Ishikawa (cell line): Measurements from ENCODE around the gene FOSL1.

ENCODE experiments used
- CEBPB ChIP-seq: IDR thresholded peaks from 2 replicates; pipeline ENCODE4 v1.6.1; 2012
- CREB1 ChIP-seq: IDR thresholded peaks from 2 replicates; pipeline ENCODE4 v1.6.1; 2012; ENCODE audit warnings: low read depth
- EGR1 ChIP-seq: IDR thresholded peaks from 2 replicates; pipeline ENCODE4 v1.6.1; 2012
- EP300 ChIP-seq: IDR thresholded peaks from 2 replicates; pipeline ENCODE4 v1.6.1; 2012; ENCODE audit warnings: borderline replicate concordance
- FOXM1 ChIP-seq: IDR thresholded peaks from 2 replicates; pipeline ENCODE4 v1.6.1; 2012; ENCODE audit warnings: low read depth, borderline replicate concordance
- NFIC ChIP-seq: IDR thresholded peaks from 2 replicates; pipeline ENCODE4 v1.6.1; 2012
- RAD21 ChIP-seq: IDR thresholded peaks from 2 replicates; pipeline ENCODE4 v1.6.1; 2012; ENCODE audit warnings: low read depth
- TAF1 ChIP-seq: IDR thresholded peaks from 2 replicates; pipeline ENCODE4 v1.6.1; 2012; ENCODE audit warnings: low read depth, mild to moderate bottlenecking
- TCF12 ChIP-seq: IDR thresholded peaks from 2 replicates; pipeline ENCODE4 v1.6.1; 2012; ENCODE audit warnings: low read depth
- TEAD4 ChIP-seq: IDR thresholded peaks from 2 replicates; pipeline ENCODE4 v1.6.1; 2012
- YY1 ChIP-seq: IDR thresholded peaks from 2 replicates; pipeline ENCODE4 v1.6.1; 2012; ENCODE audit warnings: low read depth
- ZBTB7A ChIP-seq: IDR thresholded peaks from 2 replicates; pipeline ENCODE4 v1.6.1; 2012; ENCODE audit warnings: low read depth
- TF ChIP-seq, protein P1 (sequence below): IDR thresholded peaks from 2 replicates; pipeline ENCODE4 v1.6.1; 2012; ENCODE audit warnings: low read depth, mild to moderate bottlenecking
- TF ChIP-seq, protein P2 (sequence below): IDR thresholded peaks from 2 replicates; pipeline ENCODE4 v1.6.1; 2012
- TF ChIP-seq, protein P3 (sequence below): IDR thresholded peaks from 2 replicates; pipeline ENCODE4 v1.6.1; 2012

FOSL1 gene

DNA sequence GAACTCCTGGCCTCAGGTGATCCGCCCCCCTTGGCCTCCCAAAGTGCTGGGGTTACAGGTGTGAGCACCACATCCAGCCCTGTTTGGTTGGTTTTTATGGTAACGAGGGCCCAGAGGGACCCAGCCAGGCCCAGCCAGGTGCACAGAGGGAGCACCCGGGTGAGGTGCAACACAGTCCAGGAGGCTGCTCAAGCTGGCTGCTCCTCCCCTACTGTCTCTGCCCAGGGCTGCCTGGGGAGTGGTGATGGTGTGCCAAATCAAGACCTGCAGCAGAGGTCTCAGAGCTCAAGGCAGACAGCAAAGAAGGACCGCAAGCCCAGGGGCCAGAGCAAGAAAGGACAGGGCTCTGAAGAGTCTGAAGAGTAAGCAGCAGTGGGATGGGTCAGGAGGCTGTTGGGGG, 46.5 kb upstream of the FOSL1 start:
- TF ChIP-seq TAF1 (no peak), RAD21 (no peak), YY1 (no peak), TEAD4 (no peak), NFIC (no peak), FOXM1 (no peak), CEBPB (no peak), CREB1 (no peak), EGR1 (no peak), TCF12 (no peak), EP300 (no peak), ZBTB7A (no peak)
- TF ChIP-seq, protein P1, sequence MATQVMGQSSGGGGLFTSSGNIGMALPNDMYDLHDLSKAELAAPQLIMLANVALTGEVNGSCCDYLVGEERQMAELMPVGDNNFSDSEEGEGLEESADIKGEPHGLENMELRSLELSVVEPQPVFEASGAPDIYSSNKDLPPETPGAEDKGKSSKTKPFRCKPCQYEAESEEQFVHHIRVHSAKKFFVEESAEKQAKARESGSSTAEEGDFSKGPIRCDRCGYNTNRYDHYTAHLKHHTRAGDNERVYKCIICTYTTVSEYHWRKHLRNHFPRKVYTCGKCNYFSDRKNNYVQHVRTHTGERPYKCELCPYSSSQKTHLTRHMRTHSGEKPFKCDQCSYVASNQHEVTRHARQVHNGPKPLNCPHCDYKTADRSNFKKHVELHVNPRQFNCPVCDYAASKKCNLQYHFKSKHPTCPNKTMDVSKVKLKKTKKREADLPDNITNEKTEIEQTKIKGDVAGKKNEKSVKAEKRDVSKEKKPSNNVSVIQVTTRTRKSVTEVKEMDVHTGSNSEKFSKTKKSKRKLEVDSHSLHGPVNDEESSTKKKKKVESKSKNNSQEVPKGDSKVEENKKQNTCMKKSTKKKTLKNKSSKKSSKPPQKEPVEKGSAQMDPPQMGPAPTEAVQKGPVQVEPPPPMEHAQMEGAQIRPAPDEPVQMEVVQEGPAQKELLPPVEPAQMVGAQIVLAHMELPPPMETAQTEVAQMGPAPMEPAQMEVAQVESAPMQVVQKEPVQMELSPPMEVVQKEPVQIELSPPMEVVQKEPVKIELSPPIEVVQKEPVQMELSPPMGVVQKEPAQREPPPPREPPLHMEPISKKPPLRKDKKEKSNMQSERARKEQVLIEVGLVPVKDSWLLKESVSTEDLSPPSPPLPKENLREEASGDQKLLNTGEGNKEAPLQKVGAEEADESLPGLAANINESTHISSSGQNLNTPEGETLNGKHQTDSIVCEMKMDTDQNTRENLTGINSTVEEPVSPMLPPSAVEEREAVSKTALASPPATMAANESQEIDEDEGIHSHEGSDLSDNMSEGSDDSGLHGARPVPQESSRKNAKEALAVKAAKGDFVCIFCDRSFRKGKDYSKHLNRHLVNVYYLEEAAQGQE = no peak
- TF ChIP-seq, protein P2, sequence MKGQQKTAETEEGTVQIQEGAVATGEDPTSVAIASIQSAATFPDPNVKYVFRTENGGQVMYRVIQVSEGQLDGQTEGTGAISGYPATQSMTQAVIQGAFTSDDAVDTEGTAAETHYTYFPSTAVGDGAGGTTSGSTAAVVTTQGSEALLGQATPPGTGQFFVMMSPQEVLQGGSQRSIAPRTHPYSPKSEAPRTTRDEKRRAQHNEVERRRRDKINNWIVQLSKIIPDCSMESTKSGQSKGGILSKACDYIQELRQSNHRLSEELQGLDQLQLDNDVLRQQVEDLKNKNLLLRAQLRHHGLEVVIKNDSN = no peak
- TF ChIP-seq, protein P3, sequence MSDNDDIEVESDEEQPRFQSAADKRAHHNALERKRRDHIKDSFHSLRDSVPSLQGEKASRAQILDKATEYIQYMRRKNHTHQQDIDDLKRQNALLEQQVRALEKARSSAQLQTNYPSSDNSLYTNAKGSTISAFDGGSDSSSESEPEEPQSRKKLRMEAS = no peak

DNA sequence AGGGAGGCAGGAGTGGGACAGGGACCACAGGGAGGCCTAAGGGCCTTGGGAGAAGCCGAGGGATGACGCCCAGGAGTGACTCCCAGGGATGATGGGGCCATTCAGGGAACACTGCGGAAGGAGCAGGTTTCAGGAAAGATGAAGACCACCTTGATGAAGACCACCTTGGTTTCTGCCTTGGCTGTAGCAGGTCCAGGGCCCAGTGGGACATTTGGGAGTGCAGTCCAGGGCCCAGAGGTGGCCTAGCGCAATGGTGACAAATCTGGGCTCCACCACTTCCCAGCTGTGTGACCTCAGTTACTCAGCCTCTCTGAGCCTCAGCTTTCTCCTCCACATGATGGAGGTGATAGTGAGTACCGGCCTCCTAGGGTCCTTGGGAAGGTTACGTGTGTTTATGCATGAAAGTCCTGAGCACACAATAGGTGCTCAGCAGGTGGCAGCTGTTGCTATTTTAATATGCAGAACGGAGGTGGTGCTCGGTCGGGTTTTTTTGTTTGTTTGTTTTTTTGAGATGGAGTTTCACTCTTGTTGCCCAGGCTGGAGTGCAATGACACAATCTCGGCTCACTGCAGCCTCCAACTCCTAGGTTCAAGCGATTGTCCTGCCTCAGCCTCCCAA, 45.9 kb upstream of the FOSL1 start:
- TF ChIP-seq EGR1 (no peak), RAD21 (no peak), TCF12 (no peak), ZBTB7A (no peak), EP300 (no peak), NFIC (no peak), CREB1 (no peak), YY1 (no peak)
- TF ChIP-seq, protein P2 = no peak
- TF ChIP-seq, protein P1 = no peak
- TF ChIP-seq, protein P3 = no peak

DNA sequence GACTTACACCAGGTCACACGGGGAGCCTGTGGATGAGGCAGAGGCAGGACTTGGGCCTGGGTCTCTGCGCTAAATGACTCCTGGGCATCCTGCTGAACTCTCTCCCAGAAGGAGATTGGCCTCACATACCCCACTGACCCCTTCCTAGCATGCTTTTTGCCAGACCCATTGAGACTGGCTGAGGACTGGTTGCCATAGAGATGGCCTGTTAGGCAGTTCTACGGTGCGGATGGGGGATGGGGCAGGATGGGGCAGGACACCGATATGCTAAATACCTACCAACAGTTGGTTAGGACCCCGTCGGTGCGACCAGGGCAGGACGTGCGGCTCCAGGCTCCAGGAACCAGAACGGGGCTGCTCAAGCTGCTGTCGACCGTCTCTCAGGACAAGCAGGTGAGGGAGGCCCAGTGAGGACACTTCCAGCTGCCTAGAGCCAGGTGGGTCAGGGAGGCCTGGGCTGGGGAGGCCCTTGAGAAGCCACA, 45.3 kb upstream of the FOSL1 start, which contains the start of gene TSGA10IP:
TSS of gene TSGA10IP (plus strand) at position 51 of the 482 bp plus-strand sequence. CDS start at position 247, 196 bp downstream.
- TF ChIP-seq, protein P2 = no peak
- TF ChIP-seq FOXM1 (no peak), CREB1 (no peak), YY1 (no peak), ZBTB7A (no peak), TCF12 (no peak), TEAD4 (no peak), TAF1 (no peak), EGR1 (no peak), CEBPB (no peak), RAD21 (no peak)
- TF ChIP-seq, protein P3 = no peak
- TF ChIP-seq, protein P1 = no peak

DNA sequence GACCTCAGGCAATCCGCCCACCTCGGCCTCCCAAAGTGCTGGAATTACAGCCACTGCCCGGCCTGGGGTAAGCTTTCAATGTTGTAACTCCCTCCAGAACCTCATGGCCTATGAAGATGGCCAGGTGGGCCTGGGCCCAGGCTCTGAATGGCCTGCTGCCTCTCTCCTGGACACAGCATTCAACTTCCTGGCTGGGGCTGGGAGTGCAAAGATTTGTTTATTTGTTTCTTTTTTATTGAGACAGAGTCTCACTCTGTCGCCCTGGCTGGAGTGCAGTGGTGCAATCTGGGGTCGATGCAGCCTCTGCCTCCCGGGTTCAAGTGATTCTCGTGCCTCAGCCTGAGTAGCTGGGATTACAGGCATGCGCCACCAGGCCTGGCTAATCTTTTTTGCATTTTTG, 44.6 kb upstream of the FOSL1 start:
- TF ChIP-seq NFIC = no peak
- no peak for TF ChIP-seq EGR1
- TF ChIP-seq, protein P1 = no peak
- no peak for TF ChIP-seq CEBPB
- TF ChIP-seq, protein P2 = no peak
- TF ChIP-seq YY1 = no peak
- TF ChIP-seq EP300 = no peak
- TF ChIP-seq CREB1 = no peak
- TF ChIP-seq TCF12 = no peak
- TF ChIP-seq ZBTB7A = no peak
- TF ChIP-seq TEAD4 = no peak
